Hepatocyte (in vitro differentiated cells): ENCODE results near the gene MEIS2. TPM values are rescaled to one million over a fixed set of nuclear protein-coding genes. Genes with fewer than 3 reads are reported as not detected.

Source experiments
- DNase-seq: peaks from one replicate; pipeline ENCODE4 v3.0.0-alpha.2; 2016; ENCODE audit warnings: low spot score
- H2AFZ ChIP-seq: fragments of 200-600 bp; sonication (generic); 2 replicates; pipeline ENCODE4 v1.6.0; 2016; ENCODE audit warnings: antibody characterized with exemption, mild to moderate bottlenecking
- H3K27ac ChIP-seq: fragments of 200-600 bp; sonication (generic); 2 replicates; pipeline ENCODE4 v1.5.1; 2016; ENCODE audit warnings: mild to moderate bottlenecking
- H3K27me3 ChIP-seq: fragments of 200-600 bp; sonication (generic); 2 replicates; pipeline ENCODE4 v1.6.1; 2016
- H3K36me3 ChIP-seq: fragments of 200-600 bp; sonication (generic); replicated peaks from 2 replicates; pipeline ENCODE4 v1.5.1; 2016; ENCODE audit warnings: low read depth; ENCODE audit not compliant: insufficient read depth
- H3K4me1 ChIP-seq: fragments of 200-600 bp; sonication (generic); 2 replicates; pipeline ENCODE4 v1.5.1; 2016; ENCODE audit warnings: mild to moderate bottlenecking, moderate library complexity; ENCODE audit not compliant: insufficient read depth
- H3K4me2 ChIP-seq: fragments of 200-600 bp; sonication (generic); 2 replicates; pipeline ENCODE4 v1.6.0; 2016
- H3K4me3 ChIP-seq: fragments of 200-600 bp; sonication (generic); 2 replicates; pipeline ENCODE4 v1.5.1; 2016; ENCODE audit warnings: mild to moderate bottlenecking
- H3K79me2 ChIP-seq: fragments of 200-600 bp; sonication (generic); 2 replicates; pipeline ENCODE4 v1.6.0; 2017; ENCODE audit warnings: mild to moderate bottlenecking
- H3K9me2 ChIP-seq: fragments of 200-600 bp; sonication (generic); replicated peaks from 2 replicates; pipeline ENCODE4 v1.6.0; 2017; ENCODE audit warnings: mild to moderate bottlenecking; ENCODE audit not compliant: insufficient read depth
- H3K9me3 ChIP-seq: fragments of 200-600 bp; sonication (generic); 2 replicates; pipeline ENCODE4 v1.5.1; 2016; ENCODE audit warnings: low read depth, mild to moderate bottlenecking
- H4K20me1 ChIP-seq: fragments of 200-600 bp; sonication (generic); 2 replicates; pipeline ENCODE4 v1.6.0; 2016; ENCODE audit warnings: mild to moderate bottlenecking; ENCODE audit not compliant: insufficient read depth, poor library complexity, severe bottlenecking
- CTCF ChIP-seq: fragments of 200-600 bp; sonication (generic); IDR thresholded peaks from 2 replicates; pipeline ENCODE4 v1.5.1; 2016; ENCODE audit warnings: antibody characterized with exemption, mild to moderate bottlenecking; ENCODE audit not compliant: poor library complexity
- EZH2 ChIP-seq: fragments of 200-600 bp; sonication (generic); IDR thresholded peaks from 2 replicates; pipeline ENCODE4 v1.6.1; 2016; ENCODE audit warnings: antibody characterized with exemption, mild to moderate bottlenecking, borderline replicate concordance
- EZH2phosphoT487 ChIP-seq: fragments of 200-600 bp; sonication (generic); IDR thresholded peaks from one replicate; pipeline ENCODE4 v1.6.1; 2018; ENCODE audit warnings: antibody characterized with exemption, mild to moderate bottlenecking, low read depth, moderate library complexity; ENCODE audit not compliant: unreplicated experiment, severe bottlenecking
- WGBS: methylation state at CpG from one replicate; pipeline ENCODE4 v1.1.6; 2016; ENCODE audit warnings: low lambda C conversion rate; ENCODE audit errors: missing lambda C conversion rate; 5-methylcytosine and 5-hydroxymethylcytosine counted together
- polyA plus RNA-seq: library from polyadenylated mRNA; unstranded; fragments of >200 nt; fragmentation: Nextera tagmentation; extraction: Ambion mirVana; gene quantifications from 2 replicates; pipeline ENCODE4 v1.2.1, GENCODE V29; 2016
- total RNA-seq: library from RNA; depleted of rRNA; stranded (reverse); fragments of >200 nt; gene quantifications from 2 replicates; pipeline ENCODE4 v1.2.3, GENCODE V29; 2014

MEIS2 gene
- total and polyA plus RNA-seq, 2 experiments from 2014 or later: 20.6 to 33.5 TPM

- Histone ChIP-seq H3K36me3 (no peaks in the 10 kb centered on the region), H3K79me2 (no peaks in the 10 kb centered on the region), H3K4me3 (no peak overlapping the region), H3K4me2 (no peak overlapping the region), H2AFZ (no peak overlapping the region), H3K27me3 (peaks cover 9% of the 10 kb centered on the region), H3K4me1 (peaks cover 6% of the 10 kb centered on the region), H3K27ac (no peak overlapping the region), H3K9me2 (no peaks in the 10 kb centered on the region), H4K20me1 (no peaks in the 10 kb centered on the region), H3K9me3 (no peaks in the 10 kb centered on the region)
- no peak for TF ChIP-seq CTCF
- TF ChIP-seq EZH2: no peak
- TF ChIP-seq EZH2phosphoT487: no peak
- DNase-seq: no peak
These were observed 24.0 kb upstream of the MEIS2 start for GRCh38 chr15:37124331-37124730.

GRCh38 chr15:37122703-37123102, 22.4 kb upstream of the MEIS2 start:
- no peak for DNase-seq
- TF ChIP-seq CTCF: no peak
- no peak for TF ChIP-seq EZH2phosphoT487
- TF ChIP-seq EZH2: no peak
- H2AFZ ChIP-seq: no peak overlapping the region
- H3K4me1 ChIP-seq: peaks cover 6% of the 10 kb centered on the region
- H3K79me2 ChIP-seq: no peaks in the 10 kb centered on the region
- no peak overlapping the region for H3K4me2 ChIP-seq
- WGBS: 65% methylated on average over 1 of the region's 1 CpG
- H3K27ac ChIP-seq: no peak overlapping the region
- no peaks in the 10 kb centered on the region for H3K36me3 ChIP-seq
- no peaks in the 10 kb centered on the region for H4K20me1 ChIP-seq
- H3K9me3 ChIP-seq: no peaks in the 10 kb centered on the region
- peaks cover 9% of the 10 kb centered on the region for H3K27me3 ChIP-seq
- H3K9me2 ChIP-seq: no peaks in the 10 kb centered on the region
- no peak overlapping the region for H3K4me3 ChIP-seq

- peaks cover 6% of the 10 kb centered on the region for H3K4me1 ChIP-seq
- H4K20me1 ChIP-seq: no peaks in the 10 kb centered on the region
- H3K79me2 ChIP-seq: no peaks in the 10 kb centered on the region
- H3K4me3 ChIP-seq: no peak overlapping the region
- no peak for DNase-seq
- peaks cover 9% of the 10 kb centered on the region for H3K27me3 ChIP-seq
- no peaks in the 10 kb centered on the region for H3K36me3 ChIP-seq
- H2AFZ ChIP-seq: no peak overlapping the region
- TF ChIP-seq CTCF: no peak
- no peak for TF ChIP-seq EZH2phosphoT487
- no peak for TF ChIP-seq EZH2
- no peak overlapping the region for H3K27ac ChIP-seq
- 76% methylated on average over 1 of the region's 1 CpG for WGBS
- H3K9me2 ChIP-seq: no peaks in the 10 kb centered on the region
- no peaks in the 10 kb centered on the region for H3K9me3 ChIP-seq
- no peak overlapping the region for H3K4me2 ChIP-seq
These were observed 21.1 kb upstream of the MEIS2 start for GRCh38 chr15:37121492-37121891.

- H2AFZ ChIP-seq: no peak overlapping the region
- H3K9me3 ChIP-seq: no peaks in the 10 kb centered on the region
- no peaks in the 10 kb centered on the region for H3K79me2 ChIP-seq
- WGBS: 92% methylated on average over 1 of the region's 1 CpG
- H3K36me3 ChIP-seq: no peaks in the 10 kb centered on the region
- DNase-seq: no peak
- no peak overlapping the region for H3K4me2 ChIP-seq
- H3K27me3 ChIP-seq: peaks cover 29% of the 10 kb centered on the region
- no peaks in the 10 kb centered on the region for H3K9me2 ChIP-seq
- H3K4me3 ChIP-seq: no peak overlapping the region
- H3K27ac ChIP-seq: no peak overlapping the region
- H3K4me1 ChIP-seq: no peaks in the 10 kb centered on the region
- H4K20me1 ChIP-seq: no peaks in the 10 kb centered on the region
- TF ChIP-seq CTCF (no peak), EZH2phosphoT487 (no peak)
These were observed 16.7 kb upstream of the MEIS2 start for GRCh38 chr15:37117030-37117429.
